Stimulated activated CD8-positive, alpha-beta memory T cell treated with anti-CD3 and anti-CD28 coated beads, Interleukin-7, amount 100 ng/mL, for 24 hours (primary cell): ENCODE measurements around the gene SCUBE3.

Source experiments
- DNase-seq: peaks from one replicate; pipeline ENCODE4 v3.0.0-alpha.2; 2020; ENCODE audit warnings: low read depth

SCUBE3 gene

GRCh38 chr6:35213298-35213791 lies 411 bp upstream of the SCUBE3 start:
- DNase-seq: no peak

GRCh38 chr6:35214869-35215664 lies 1.3 kb downstream of the SCUBE3 start:
- DNase-seq: no peak

- DNase-seq: no peak
Observed at GRCh38 chr6:35215665-35216411, 2.1 kb downstream of the SCUBE3 start.

- no peak for DNase-seq
Observed at GRCh38 chr6:35216412-35216732, 2.6 kb downstream of the SCUBE3 start.

- no peak for DNase-seq
Observed at GRCh38 chr6:35216851-35217811, 3.4 kb downstream of the SCUBE3 start.

GRCh38 chr6:35218021-35218420 lies 4.3 kb downstream of the SCUBE3 start:
- DNase-seq: no peak

GRCh38 chr6:35218456-35218855 lies 4.7 kb downstream of the SCUBE3 start:
- no peak for DNase-seq

GRCh38 chr6:35219683-35220326 lies 6.0 kb downstream of the SCUBE3 start:
- no peak for DNase-seq

GRCh38 chr6:35220711-35221110 lies 7.0 kb downstream of the SCUBE3 start:
- no peak for DNase-seq

- DNase-seq: no peak
Observed at GRCh38 chr6:35223396-35223795, 9.6 kb downstream of the SCUBE3 start.

- DNase-seq: no peak
Observed at GRCh38 chr6:35224720-35225119, 11.0 kb downstream of the SCUBE3 start.

GRCh38 chr6:35228481-35228880 lies 14.7 kb downstream of the SCUBE3 start:
- DNase-seq: no peak

GRCh38 chr6:35229304-35229703 lies 15.5 kb downstream of the SCUBE3 start:
- DNase-seq: no peak

- DNase-seq: no peak
Observed at GRCh38 chr6:35230498-35230897, 16.7 kb downstream of the SCUBE3 start.

GRCh38 chr6:35230950-35231349 lies 17.2 kb downstream of the SCUBE3 start:
- DNase-seq: no peak

- DNase-seq: no peak
Observed at GRCh38 chr6:35231563-35231962, 17.8 kb downstream of the SCUBE3 start.

- DNase-seq: no peak
Observed at GRCh38 chr6:35234901-35235300, 21.1 kb downstream of the SCUBE3 start.

- DNase-seq: no peak
Observed at GRCh38 chr6:35236223-35236622, 22.5 kb downstream of the SCUBE3 start.

GRCh38 chr6:35237476-35237875 lies 23.7 kb downstream of the SCUBE3 start:
- no peak for DNase-seq

- no peak for DNase-seq
Observed at GRCh38 chr6:35238843-35239289, 25.1 kb downstream of the SCUBE3 start.

- no peak for DNase-seq
Observed at GRCh38 chr6:35239581-35239980, 25.8 kb downstream of the SCUBE3 start.
